Type B pancreatic cell (in vitro differentiated cells): Measurements from ENCODE around the gene C6orf89. TPM values are rescaled to one million over a fixed set of nuclear protein-coding genes. Genes with fewer than 3 reads are reported as not detected.

Experiments
- DNase-seq: peaks from one replicate; pipeline ENCODE4 v3.0.0; 2021; ENCODE audit warnings: mixed read lengths; ENCODE audit not compliant: unreplicated experiment; ENCODE audit errors: extremely low spot score
- H3K27ac Mint-ChIP-seq: 2 replicates; pipeline ENCODE4 v1.8.0; 2021; ENCODE audit warnings: mild to moderate bottlenecking, mixed read lengths
- H3K27me3 Mint-ChIP-seq: 2 replicates; pipeline ENCODE4 v1.8.0; 2021; ENCODE audit warnings: mixed read lengths
- H3K36me3 Mint-ChIP-seq: 2 replicates; pipeline ENCODE4 v1.8.0; 2021; ENCODE audit warnings: mixed read lengths
- H3K4me1 Mint-ChIP-seq: one replicate; pipeline ENCODE4 v1.8.0; 2021; ENCODE audit warnings: mixed read lengths; ENCODE audit not compliant: unreplicated experiment
- H3K4me3 Mint-ChIP-seq: 2 replicates; pipeline ENCODE4 v1.8.0; 2021; ENCODE audit warnings: mild to moderate bottlenecking, mixed read lengths
- H3K9me3 Mint-ChIP-seq: 2 replicates; pipeline ENCODE4 v1.8.0; 2021; ENCODE audit warnings: mixed read lengths
- CTCF ChIP-seq: fragments of 200-600 bp; sonication (generic); conservative IDR thresholded peaks from 2 replicates; pipeline ENCODE4 v1.5.0; 2021; ENCODE audit warnings: antibody characterized with exemption, mild to moderate bottlenecking
- total RNA-seq: library from RNA; stranded (reverse); gene quantifications from 2 replicates; pipeline ENCODE4 v1.2.1, GENCODE V29; 2021; ENCODE audit warnings: low replicate concordance

Gene C6orf89
- total RNA-seq, 1 donor from 2014 or later: 37.9 TPM

GRCh38 chr6:36928547-36928918 is 42.8 kb downstream of the C6orf89 start:
- H3K9me3 Mint-ChIP-seq: peaks cover 3% of the 10 kb centered on the region
- peaks cover 21% of the 10 kb centered on the region for H3K4me1 Mint-ChIP-seq
- TF ChIP-seq CTCF: no peak
- H3K4me3 Mint-ChIP-seq: no peak overlapping the region
- no peaks in the 10 kb centered on the region for H3K27me3 Mint-ChIP-seq
- no peak for DNase-seq
- peaks cover 8% of the 10 kb centered on the region for H3K36me3 Mint-ChIP-seq
- H3K27ac Mint-ChIP-seq: no peak overlapping the region

- DNase-seq: no peak
- H3K27ac Mint-ChIP-seq: peak overlapping the region; percentile 24
- H3K36me3 Mint-ChIP-seq: peaks cover 6% of the 10 kb centered on the region
- no peaks in the 10 kb centered on the region for H3K27me3 Mint-ChIP-seq
- no peak for TF ChIP-seq CTCF
- no peak overlapping the region for H3K4me3 Mint-ChIP-seq
- H3K9me3 Mint-ChIP-seq: peaks cover 3% of the 10 kb centered on the region
- H3K4me1 Mint-ChIP-seq: peaks cover 21% of the 10 kb centered on the region
These were observed 43.4 kb downstream of the C6orf89 start for GRCh38 chr6:36929152-36929551.

GRCh38 chr6:36929607-36930006 is 43.9 kb downstream of the C6orf89 start:
- DNase-seq: no peak
- Mint-ChIP-seq H3K4me3 (peak overlapping the region; percentile 15), H3K27me3 (no peaks in the 10 kb centered on the region), H3K36me3 (peaks cover 1% of the 10 kb centered on the region), H3K27ac (peak overlapping the region; percentile 8), H3K4me1 (peaks cover 21% of the 10 kb centered on the region), H3K9me3 (peaks cover 3% of the 10 kb centered on the region)
- no peak for TF ChIP-seq CTCF

GRCh38 chr6:36930483-36930882 is 44.7 kb downstream of the C6orf89 start:
- no peaks in the 10 kb centered on the region for H3K27me3 Mint-ChIP-seq
- no peak overlapping the region for H3K4me3 Mint-ChIP-seq
- TF ChIP-seq CTCF: no peak
- H3K36me3 Mint-ChIP-seq: no peaks in the 10 kb centered on the region
- DNase-seq: no peak
- H3K4me1 Mint-ChIP-seq: peaks cover 21% of the 10 kb centered on the region
- H3K27ac Mint-ChIP-seq: no peak overlapping the region
- peaks cover 3% of the 10 kb centered on the region for H3K9me3 Mint-ChIP-seq

- H3K9me3 Mint-ChIP-seq: peaks cover 3% of the 10 kb centered on the region
- no peak for TF ChIP-seq CTCF
- DNase-seq: no peak
- H3K4me3 Mint-ChIP-seq: no peak overlapping the region
- H3K36me3 Mint-ChIP-seq: no peaks in the 10 kb centered on the region
- no peaks in the 10 kb centered on the region for H3K27me3 Mint-ChIP-seq
- H3K27ac Mint-ChIP-seq: peak overlapping the region; percentile 85
- peaks cover 16% of the 10 kb centered on the region for H3K4me1 Mint-ChIP-seq
These were observed 47.4 kb downstream of the C6orf89 start for GRCh38 chr6:36933102-36933501.

GRCh38 chr6:36933519-36933918 is 47.8 kb downstream of the C6orf89 start:
- Mint-ChIP-seq H3K9me3 (peaks cover 3% of the 10 kb centered on the region), H3K27me3 (no peaks in the 10 kb centered on the region), H3K36me3 (no peaks in the 10 kb centered on the region), H3K27ac (no peak overlapping the region), H3K4me1 (peaks cover 16% of the 10 kb centered on the region), H3K4me3 (no peak overlapping the region)
- no peak for DNase-seq
- no peak for TF ChIP-seq CTCF
